SK-N-SH treated with all-trans-retinoic acid at 6 μM for 48 hours (cell line): ENCODE results near the gene RFPL2.

ENCODE experiments used
- ARNTL ChIP-seq: fragments of 450-650 bp; formaldehyde crosslinking; IDR thresholded peaks from 2 replicates; pipeline ENCODE4 v1.5.0; 2020; ENCODE audit warnings: low read depth, mild to moderate bottlenecking, moderate library complexity, borderline replicate concordance
- BACH2 ChIP-seq: fragments of 250-450 bp; sonication (Bioruptor Pico); IDR thresholded peaks from 2 replicates; pipeline ENCODE4 v1.9.0; 2021; ENCODE audit warnings: mild to moderate bottlenecking, borderline replicate concordance
- CREB5 ChIP-seq: fragments of 250-450 bp; sonication (Bioruptor Pico); IDR thresholded peaks from 2 replicates; pipeline ENCODE4 v1.5.1; 2020; ENCODE audit warnings: low read depth, mild to moderate bottlenecking, moderate library complexity
- CSDC2 ChIP-seq: fragments of 250-450 bp; sonication (Bioruptor Pico); IDR thresholded peaks from 2 replicates; pipeline ENCODE4 v1.5.0; 2020; ENCODE audit warnings: mild to moderate bottlenecking, moderate library complexity
- CSRNP3 ChIP-seq: fragments of 250-450 bp; sonication (Bioruptor Pico); IDR thresholded peaks from 2 replicates; pipeline ENCODE4 v1.5.1; 2021; ENCODE audit warnings: mild to moderate bottlenecking, moderate library complexity
- GLIS3 ChIP-seq: fragments of 250-450 bp; sonication (Bioruptor Pico); IDR thresholded peaks from 2 replicates; pipeline ENCODE4 v1.5.0; 2020; ENCODE audit warnings: mild to moderate bottlenecking, moderate library complexity
- OSR1 ChIP-seq: fragments of 250-450 bp; sonication (Bioruptor Pico); IDR thresholded peaks from 2 replicates; pipeline ENCODE4 v1.8.0; 2022; ENCODE audit warnings: moderate library complexity, mild to moderate bottlenecking, inconsistent platforms
- POU6F1 ChIP-seq: fragments of 250-450 bp; sonication (Bioruptor Pico); IDR thresholded peaks from 2 replicates; pipeline ENCODE4 v1.8.0; 2021; ENCODE audit warnings: low read depth, mild to moderate bottlenecking, moderate library complexity, borderline replicate concordance
- PPARA ChIP-seq: fragments of 250-450 bp; sonication (Bioruptor Pico); IDR thresholded peaks from 2 replicates; pipeline ENCODE4 v1.5.0; 2020; ENCODE audit warnings: mild to moderate bottlenecking, borderline replicate concordance
- TCF4 ChIP-seq: fragments of 250-450 bp; sonication (Bioruptor Pico); IDR thresholded peaks from 2 replicates; pipeline ENCODE4 v1.8.0; 2021; ENCODE audit warnings: mild to moderate bottlenecking, moderate library complexity, borderline replicate concordance
- TOX ChIP-seq: fragments of 250-450 bp; sonication (Bioruptor Pico); IDR thresholded peaks from 2 replicates; pipeline ENCODE4 v1.8.0; 2021; ENCODE audit warnings: mild to moderate bottlenecking, moderate library complexity, borderline replicate concordance
- ZFP3 ChIP-seq: fragments of 250-450 bp; sonication (Bioruptor Pico); IDR thresholded peaks from 2 replicates; pipeline ENCODE4 v1.5.0; 2020; ENCODE audit warnings: mild to moderate bottlenecking, moderate library complexity
- ZNF70 ChIP-seq: fragments of 450-650 bp; formaldehyde crosslinking; IDR thresholded peaks from 2 replicates; pipeline ENCODE4 v1.5.0; 2020; ENCODE audit warnings: mild to moderate bottlenecking, moderate library complexity
- TF ChIP-seq, protein P1 (sequence below): fragments of 250-450 bp; sonication (Bioruptor Pico); IDR thresholded peaks from 2 replicates; pipeline ENCODE4 v1.8.0; 2020; ENCODE audit warnings: mild to moderate bottlenecking, moderate library complexity, borderline replicate concordance

GRCh38 chr22:32222991-32223390 is 18.1 kb upstream of the RFPL2 start:
- no peak for TF ChIP-seq POU6F1
- TF ChIP-seq CREB5 (CRISPR knock-in tag) = no peak
- no peak for TF ChIP-seq ZFP3 (CRISPR knock-in tag)
- no peak for TF ChIP-seq OSR1 (CRISPR knock-in tag)
- TF ChIP-seq CSDC2 (CRISPR knock-in tag) = no peak
- no peak for TF ChIP-seq TOX
- no peak for TF ChIP-seq BACH2
- TF ChIP-seq ZNF70 (CRISPR knock-in tag) = no peak
- TF ChIP-seq CSRNP3 = no peak
- no peak for TF ChIP-seq GLIS3 (CRISPR knock-in tag)
- TF ChIP-seq ARNTL (CRISPR knock-in tag) = no peak
- no peak for TF ChIP-seq PPARA (CRISPR knock-in tag)
- TF ChIP-seq, protein P1, sequence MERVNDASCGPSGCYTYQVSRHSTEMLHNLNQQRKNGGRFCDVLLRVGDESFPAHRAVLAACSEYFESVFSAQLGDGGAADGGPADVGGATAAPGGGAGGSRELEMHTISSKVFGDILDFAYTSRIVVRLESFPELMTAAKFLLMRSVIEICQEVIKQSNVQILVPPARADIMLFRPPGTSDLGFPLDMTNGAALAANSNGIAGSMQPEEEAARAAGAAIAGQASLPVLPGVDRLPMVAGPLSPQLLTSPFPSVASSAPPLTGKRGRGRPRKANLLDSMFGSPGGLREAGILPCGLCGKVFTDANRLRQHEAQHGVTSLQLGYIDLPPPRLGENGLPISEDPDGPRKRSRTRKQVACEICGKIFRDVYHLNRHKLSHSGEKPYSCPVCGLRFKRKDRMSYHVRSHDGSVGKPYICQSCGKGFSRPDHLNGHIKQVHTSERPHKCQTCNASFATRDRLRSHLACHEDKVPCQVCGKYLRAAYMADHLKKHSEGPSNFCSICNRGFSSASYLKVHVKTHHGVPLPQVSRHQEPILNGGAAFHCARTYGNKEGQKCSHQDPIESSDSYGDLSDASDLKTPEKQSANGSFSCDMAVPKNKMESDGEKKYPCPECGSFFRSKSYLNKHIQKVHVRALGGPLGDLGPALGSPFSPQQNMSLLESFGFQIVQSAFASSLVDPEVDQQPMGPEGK (CRISPR knock-in tag) = no peak
- no peak for TF ChIP-seq TCF4
